ENCODE results near the gene MYDGF. TPM values are rescaled to one million over a fixed set of nuclear protein-coding genes. Genes with fewer than 3 reads are reported as not detected.

The MYDGF gene
- total and polyA plus RNA-seq, 2 of the 13 experiments (the other 11 are each of a cell fraction or from before 2014, with no cell fraction given): 116 to 198 TPM

DNA sequence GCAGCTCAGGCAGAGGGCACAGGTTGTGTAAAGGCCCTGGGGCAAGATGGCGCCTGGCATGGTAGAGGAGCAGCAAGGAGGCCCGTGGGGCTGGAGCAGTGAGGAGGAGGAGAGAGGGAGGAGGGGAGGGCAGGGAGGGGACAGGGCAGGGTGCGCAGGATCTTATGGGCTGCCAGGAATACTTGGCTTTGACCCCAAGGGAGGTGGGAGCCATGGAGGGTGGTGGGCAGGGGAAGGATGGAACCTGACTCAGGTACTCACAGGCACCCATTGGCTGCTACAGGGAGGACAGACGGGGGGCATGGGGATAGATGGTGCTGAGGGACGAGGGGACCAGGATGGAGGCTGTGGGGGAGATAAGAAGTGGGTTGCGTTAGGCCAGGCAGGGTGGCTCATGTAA, 27.5 kb downstream of the MYDGF start:
- H3K27me3 ChIP-seq (ENCODE audit: control insufficient read depth in 1 of 2, insufficient read depth in 2 of 2, low read length in 2 of 2): no peaks in the 10 kb centered on the region; a peak in 1 of 5 replicates
- intact Hi-C loops (cut with micrococcal nuclease; ENCODE audit: unreplicated experiment): no loop called here
- BruUV-seq (replicated peaks): no TSS peak
- H2AFZ ChIP-seq (ENCODE audit: low read length): no peak overlapping the region
- in situ Hi-C loops (cut with HindIII; ENCODE audit: extremely low pct_ligation_motif_present, low pct_unique_long_range_greater_than_20kb): no loop called here
- peaks cover 27% of the 10 kb centered on the region for H3K4me1 ChIP-seq (ENCODE audit: insufficient read depth, low read length)
- ChIA-PET POLR2A (no interaction called here), CTCF (ENCODE audit: low intra/inter-chr PET ratio, low total read pairs) (no interaction called here)
- H3K4me3 ChIP-seq (replicated peaks in 1 of 3; ENCODE audit: insufficient read depth in 1 of 3, low read depth in 2 of 3, low read length in 3 of 3): no peak overlapping the region
- DNase-seq (ENCODE audit: low spot score): no peak
- H3K27ac ChIP-seq (ENCODE audit: extremely low read length, insufficient read depth, low read length): no peak overlapping the region
- H3K9ac ChIP-seq (ENCODE audit: insufficient read depth, low read depth, low read length): no peak overlapping the region
- H3K9me3 ChIP-seq (ENCODE audit: low read length): no peaks in the 10 kb centered on the region
- no peak for ATAC-seq
- H3K79me2 ChIP-seq (ENCODE audit: insufficient read depth, low read length): peaks cover 37% of the 10 kb centered on the region
- peaks cover 9% of the 10 kb centered on the region; the same call in 1 of the 2 replicates for H4K20me1 ChIP-seq (ENCODE audit: insufficient read depth, low read length)
- WGBS (ENCODE audit: low lambda C conversion rate): over 99% methylated on average over 6 of the region's 6 CpGs
- H3K36me3 ChIP-seq (replicated peaks in 1 of 2; ENCODE audit: control insufficient read depth in 1 of 2, insufficient read depth in 2 of 2, low read length in 2 of 2): no peaks in the 10 kb centered on the region; a peak in 1 of 5 replicates
- H3K4me2 ChIP-seq (ENCODE audit: low read depth, low read length): no peak overlapping the region
- TF ChIP-seq PCBP1 (IDR thresholded peaks at IDR 0.05; ENCODE audit: borderline replicate concordance, low read depth, low read length) (0 out of 2 replicates have a peak, but pooled peaks have one; percentile 56), SOX6 (IDR thresholded peaks at IDR 0.05) (no peak), SOX6 (CRISPR knock-in tag; IDR thresholded peaks at IDR 0.05) (no peak), ZNF280B (CRISPR knock-in tag; IDR thresholded peaks at IDR 0.05; ENCODE audit: borderline replicate concordance) (no peak)
- TF ChIP-seq, protein P1, sequence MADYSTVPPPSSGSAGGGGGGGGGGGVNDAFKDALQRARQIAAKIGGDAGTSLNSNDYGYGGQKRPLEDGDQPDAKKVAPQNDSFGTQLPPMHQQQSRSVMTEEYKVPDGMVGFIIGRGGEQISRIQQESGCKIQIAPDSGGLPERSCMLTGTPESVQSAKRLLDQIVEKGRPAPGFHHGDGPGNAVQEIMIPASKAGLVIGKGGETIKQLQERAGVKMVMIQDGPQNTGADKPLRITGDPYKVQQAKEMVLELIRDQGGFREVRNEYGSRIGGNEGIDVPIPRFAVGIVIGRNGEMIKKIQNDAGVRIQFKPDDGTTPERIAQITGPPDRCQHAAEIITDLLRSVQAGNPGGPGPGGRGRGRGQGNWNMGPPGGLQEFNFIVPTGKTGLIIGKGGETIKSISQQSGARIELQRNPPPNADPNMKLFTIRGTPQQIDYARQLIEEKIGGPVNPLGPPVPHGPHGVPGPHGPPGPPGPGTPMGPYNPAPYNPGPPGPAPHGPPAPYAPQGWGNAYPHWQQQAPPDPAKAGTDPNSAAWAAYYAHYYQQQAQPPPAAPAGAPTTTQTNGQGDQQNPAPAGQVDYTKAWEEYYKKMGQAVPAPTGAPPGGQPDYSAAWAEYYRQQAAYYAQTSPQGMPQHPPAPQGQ (CRISPR knock-in tag; IDR thresholded peaks at IDR 0.05; ENCODE audit: borderline replicate concordance): no peak
- TF ChIP-seq, protein P2, sequence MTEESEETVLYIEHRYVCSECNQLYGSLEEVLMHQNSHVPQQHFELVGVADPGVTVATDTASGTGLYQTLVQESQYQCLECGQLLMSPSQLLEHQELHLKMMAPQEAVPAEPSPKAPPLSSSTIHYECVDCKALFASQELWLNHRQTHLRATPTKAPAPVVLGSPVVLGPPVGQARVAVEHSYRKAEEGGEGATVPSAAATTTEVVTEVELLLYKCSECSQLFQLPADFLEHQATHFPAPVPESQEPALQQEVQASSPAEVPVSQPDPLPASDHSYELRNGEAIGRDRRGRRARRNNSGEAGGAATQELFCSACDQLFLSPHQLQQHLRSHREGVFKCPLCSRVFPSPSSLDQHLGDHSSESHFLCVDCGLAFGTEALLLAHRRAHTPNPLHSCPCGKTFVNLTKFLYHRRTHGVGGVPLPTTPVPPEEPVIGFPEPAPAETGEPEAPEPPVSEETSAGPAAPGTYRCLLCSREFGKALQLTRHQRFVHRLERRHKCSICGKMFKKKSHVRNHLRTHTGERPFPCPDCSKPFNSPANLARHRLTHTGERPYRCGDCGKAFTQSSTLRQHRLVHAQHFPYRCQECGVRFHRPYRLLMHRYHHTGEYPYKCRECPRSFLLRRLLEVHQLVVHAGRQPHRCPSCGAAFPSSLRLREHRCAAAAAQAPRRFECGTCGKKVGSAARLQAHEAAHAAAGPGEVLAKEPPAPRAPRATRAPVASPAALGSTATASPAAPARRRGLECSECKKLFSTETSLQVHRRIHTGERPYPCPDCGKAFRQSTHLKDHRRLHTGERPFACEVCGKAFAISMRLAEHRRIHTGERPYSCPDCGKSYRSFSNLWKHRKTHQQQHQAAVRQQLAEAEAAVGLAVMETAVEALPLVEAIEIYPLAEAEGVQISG (CRISPR knock-in tag; IDR thresholded peaks at IDR 0.05): no peak
- TF ChIP-seq, protein P3, sequence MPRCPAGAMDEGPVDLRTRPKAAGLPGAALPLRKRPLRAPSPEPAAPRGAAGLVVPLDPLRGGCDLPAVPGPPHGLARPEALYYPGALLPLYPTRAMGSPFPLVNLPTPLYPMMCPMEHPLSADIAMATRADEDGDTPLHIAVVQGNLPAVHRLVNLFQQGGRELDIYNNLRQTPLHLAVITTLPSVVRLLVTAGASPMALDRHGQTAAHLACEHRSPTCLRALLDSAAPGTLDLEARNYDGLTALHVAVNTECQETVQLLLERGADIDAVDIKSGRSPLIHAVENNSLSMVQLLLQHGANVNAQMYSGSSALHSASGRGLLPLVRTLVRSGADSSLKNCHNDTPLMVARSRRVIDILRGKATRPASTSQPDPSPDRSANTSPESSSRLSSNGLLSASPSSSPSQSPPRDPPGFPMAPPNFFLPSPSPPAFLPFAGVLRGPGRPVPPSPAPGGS (CRISPR knock-in tag; IDR thresholded peaks at IDR 0.05): no peak
- FAIRE-seq: no peak

All from HepG2 (cell line).